Gastrocnemius medialis (tissue), 4 donors: ENCODE measurements around the gene NT5C3B. TPM values are rescaled to one million over a fixed set of nuclear protein-coding genes. Genes with fewer than 3 reads are reported as not detected.
A peak's percentile ranks its signal among the peaks of the same experiment; 100 is the strongest.

ENCODE experiments used
- ATAC-seq, 2 donors: fragments of 150-250 bp; one replicate each; pipeline ENCODE4 v1.9.1; 2016
- DNase-seq, 2 donors: peaks; one replicate each; pipeline ENCODE4 v3.0.0-alpha.2; 2019
- H3K27ac ChIP-seq, 4 donors: fragments of 200-600 bp; sonication (generic); 1 replicate in 1 of 4; 2 replicates in 3 of 4; pipeline ENCODE4 v1.5.1; 2016 to 2018; ENCODE audit warnings: mild to moderate bottlenecking in 2 of 4, moderate library complexity in 1 of 4
- H3K27me3 ChIP-seq, 3 donors: fragments of 200-600 bp; sonication (generic) in 2 of 3; 1 replicate in 1 of 3; 2 replicates in 2 of 3; pipeline versions ENCODE4 v1.5.1 to v1.6.0; 2016 to 2019; ENCODE audit warnings: mild to moderate bottlenecking in 1 of 3, moderate library complexity in 1 of 3
- H3K36me3 ChIP-seq, 2 donors: fragments of 200-600 bp; sonication (generic) in 1 of 2; one replicate each; pipeline ENCODE4 v1.5.1; 2017 to 2018
- H3K4me1 ChIP-seq, 2 donors: fragments of 200-600 bp; sonication (generic) in 1 of 2; one replicate each; pipeline ENCODE4 v1.5.1; 2016 to 2017; ENCODE audit warnings: mild to moderate bottlenecking in 2 of 2
- H3K4me3 ChIP-seq, 4 donors: fragments of 200-600 bp; sonication (generic) in 3 of 4; 1 replicate in 1 of 4; 2 replicates in 3 of 4; pipeline ENCODE4 v1.5.1; 2016 to 2019; ENCODE audit warnings: mild to moderate bottlenecking in 2 of 4
- H3K9me3 ChIP-seq, 3 donors: fragments of 200-600 bp; sonication (generic) in 2 of 3; 1 replicate in 1 of 3; 2 replicates in 2 of 3; pipeline ENCODE4 v1.5.1; 2016 to 2019
- POLR2A ChIP-seq, 2 donors: fragments of 450-650 bp; IDR thresholded peaks; one replicate each; pipeline ENCODE4 v1.6.1; 2017; ENCODE audit warnings: antibody characterized with exemption in 2 of 2, mild to moderate bottlenecking in 2 of 2, moderate library complexity in 2 of 2
- in situ Hi-C, 4 donors: fragments of 200-750 bp; cut with MboI; loops; one replicate each; pipeline versions ENCODE4 v1.15.0 to v1.8.0; 2017; ENCODE audit warnings: low sequenced_read_pairs in 4 of 4
- intact Hi-C: fragments of 100-400 bp; cut with DNase I; formaldehyde crosslinking; loops from one replicate; pipeline ENCODE4 v1.15.1; 2023; ENCODE audit warnings: low total_unique reads
- total RNA-seq, 4 donors: library from RNA; depleted of rRNA; stranded (reverse); fragments of >200 nt; gene quantifications; one replicate each; pipeline versions ENCODE4 v1.1.0 to v1.2.3, GENCODE V29; 2016
- TF ChIP-seq, protein P1 (sequence below), 5 experiments: fragments of 450-650 bp in 3 of 5; fragments of 200-600 bp in 2 of 5; sonication (generic) in 2 of 5; IDR thresholded peaks in 4 of 5; conservative IDR thresholded peaks in 1 of 5; 1 replicate in 4 of 5; 2 replicates in 1 of 5; pipeline ENCODE4 v1.5.1; 2016 to 2019; ENCODE audit warnings: antibody characterized with exemption in 5 of 5, mild to moderate bottlenecking in 3 of 5, moderate library complexity in 3 of 5

NT5C3B gene
- total RNA-seq, 4 donors from 2014 or later, result 13.8 to 27.6 (median 23.1) TPM

GRCh38 chr17:41869426-41869825, 33.4 kb upstream of the NT5C3B start:
- peaks cover 0 to 43% of the 10 kb centered on the region in 2 donors for H3K36me3 ChIP-seq
- ATAC-seq, result no peak
- H3K4me1 ChIP-seq, result peaks cover under 1 to 2% of the 10 kb centered on the region in 2 donors
- in situ Hi-C loops (no loop called here), intact Hi-C loops (loop anchor here (5.0 kb wide), 1 partner anchor 132 kb away; no protein-coding TSS in a partner anchor)
- no peak for DNase-seq
- H3K9me3 ChIP-seq, result no peaks in the 10 kb centered on the region
- no peak overlapping the region for H3K4me3 ChIP-seq
- no peaks in the 10 kb centered on the region for H3K27me3 ChIP-seq
- H3K27ac ChIP-seq, result no peak overlapping the region
- TF ChIP-seq, protein P1, sequence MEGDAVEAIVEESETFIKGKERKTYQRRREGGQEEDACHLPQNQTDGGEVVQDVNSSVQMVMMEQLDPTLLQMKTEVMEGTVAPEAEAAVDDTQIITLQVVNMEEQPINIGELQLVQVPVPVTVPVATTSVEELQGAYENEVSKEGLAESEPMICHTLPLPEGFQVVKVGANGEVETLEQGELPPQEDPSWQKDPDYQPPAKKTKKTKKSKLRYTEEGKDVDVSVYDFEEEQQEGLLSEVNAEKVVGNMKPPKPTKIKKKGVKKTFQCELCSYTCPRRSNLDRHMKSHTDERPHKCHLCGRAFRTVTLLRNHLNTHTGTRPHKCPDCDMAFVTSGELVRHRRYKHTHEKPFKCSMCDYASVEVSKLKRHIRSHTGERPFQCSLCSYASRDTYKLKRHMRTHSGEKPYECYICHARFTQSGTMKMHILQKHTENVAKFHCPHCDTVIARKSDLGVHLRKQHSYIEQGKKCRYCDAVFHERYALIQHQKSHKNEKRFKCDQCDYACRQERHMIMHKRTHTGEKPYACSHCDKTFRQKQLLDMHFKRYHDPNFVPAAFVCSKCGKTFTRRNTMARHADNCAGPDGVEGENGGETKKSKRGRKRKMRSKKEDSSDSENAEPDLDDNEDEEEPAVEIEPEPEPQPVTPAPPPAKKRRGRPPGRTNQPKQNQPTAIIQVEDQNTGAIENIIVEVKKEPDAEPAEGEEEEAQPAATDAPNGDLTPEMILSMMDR (IDR thresholded peaks at IDR 0.05 in 4 of 5, conservative IDR thresholded peaks at IDR 0.05 in 1 of 5), result no peak
- no peak for TF ChIP-seq POLR2A (IDR thresholded peaks at IDR 0.05)

DNA sequence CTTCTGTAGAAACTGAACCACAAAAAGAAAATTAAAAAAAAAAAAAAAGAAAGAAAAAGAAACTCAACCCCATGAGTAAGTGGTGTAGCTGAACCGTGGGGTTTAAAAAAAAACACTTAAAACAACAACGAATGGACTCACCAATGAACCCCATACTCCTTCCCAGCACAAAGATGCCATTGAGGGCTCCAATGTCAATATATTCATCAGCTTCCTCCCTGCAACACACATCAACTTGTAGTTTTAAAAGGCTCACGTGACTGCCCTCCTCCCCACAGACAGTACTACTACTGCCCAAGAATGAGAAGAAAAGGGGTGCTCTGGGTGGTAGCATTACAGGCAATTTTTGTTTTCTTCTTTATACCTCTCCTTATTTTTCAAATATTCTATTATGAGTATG, 32.5 kb upstream of the NT5C3B start:
- ATAC-seq, result no peak
- in situ Hi-C loops, result no loop called here
- H3K36me3 ChIP-seq, result peaks cover 0 to 43% of the 10 kb centered on the region in 2 donors
- peaks cover 9 to 10% of the 10 kb centered on the region in 2 donors for H3K4me1 ChIP-seq
- DNase-seq, result no peak
- H3K4me3 ChIP-seq, result no peak overlapping the region
- H3K27ac ChIP-seq, result no peak overlapping the region
- TF ChIP-seq, protein P1 (IDR thresholded peaks at IDR 0.05 in 4 of 5, conservative IDR thresholded peaks at IDR 0.05 in 1 of 5), result no peak
- TF ChIP-seq POLR2A (IDR thresholded peaks at IDR 0.05), result no peak
- no peaks in the 10 kb centered on the region for H3K9me3 ChIP-seq
- no peaks in the 10 kb centered on the region for H3K27me3 ChIP-seq
- intact Hi-C loops, result loop anchor here (5.0 kb wide), 1 partner anchor 131 kb away; no protein-coding TSS in a partner anchor

DNA sequence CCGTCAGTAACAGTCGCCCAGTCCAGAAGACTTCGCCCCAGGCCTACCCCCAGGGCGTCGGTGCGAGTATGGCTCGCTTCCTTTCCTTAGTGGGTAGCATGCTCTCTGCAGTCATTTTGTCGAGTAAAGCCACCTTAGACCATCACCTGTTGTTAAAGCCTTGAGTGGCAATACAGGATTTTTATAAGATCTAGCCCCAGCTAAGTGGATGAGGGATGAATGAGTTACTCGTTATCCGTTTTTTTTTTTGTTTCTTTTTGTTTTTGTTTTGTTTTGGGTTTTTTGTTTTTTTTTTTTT, 29.5 kb upstream of the NT5C3B start:
- intact Hi-C loops, result loop anchor here (2.0 to 5.0 kb wide), 3 partner anchors 29 to 128 kb away; partner anchors contain the start of genes KLHL10, NT5C3B and P3H4

DNA sequence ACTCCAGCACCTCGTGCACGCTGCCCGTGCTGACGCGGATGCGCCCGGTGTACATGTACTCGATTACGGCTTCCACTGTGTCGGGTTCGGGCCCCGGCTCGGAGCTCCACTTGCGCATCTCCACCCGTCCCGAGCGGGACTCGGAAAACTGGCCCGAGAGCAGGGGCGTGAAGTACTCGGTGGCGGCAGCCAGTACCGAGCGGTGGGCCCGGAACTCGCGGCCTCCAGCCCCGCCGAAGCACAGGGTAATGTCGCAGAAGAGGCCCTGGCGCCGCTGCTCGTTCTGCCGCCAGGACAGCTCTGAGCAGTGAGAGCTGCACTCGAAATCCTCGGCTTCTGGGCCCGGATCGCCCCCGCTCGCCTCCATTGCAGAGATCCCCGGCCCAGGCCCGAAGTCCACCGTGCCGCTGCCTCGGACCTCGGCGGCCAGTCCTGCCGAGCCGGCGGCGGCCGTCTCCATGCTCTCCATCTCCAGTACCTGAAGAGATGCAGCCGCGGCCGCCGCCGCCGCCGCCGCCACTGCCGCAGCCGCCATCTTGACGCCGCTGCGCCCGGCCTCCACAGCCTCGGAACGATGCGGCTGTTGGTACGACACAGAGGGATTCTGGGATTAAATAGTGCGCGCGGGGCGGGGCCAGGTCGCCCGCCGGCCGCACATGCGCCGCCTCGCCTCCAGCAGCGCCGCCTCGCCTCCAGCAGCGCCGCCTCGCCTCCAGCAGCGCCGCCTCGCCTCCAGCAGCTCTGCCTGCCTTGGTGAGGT, 29.0 kb upstream of the NT5C3B start, which contains the start of gene KLHL11:
Gene KLHL11 (minus strand): TSS at position 588 of the 760 bp plus-strand sequence. CDS start 53 bp downstream, at position 535.
- in situ Hi-C loops, result no loop called here
- peak; percentile 74 to 86 for DNase-seq
- TF ChIP-seq, protein P1 (IDR thresholded peaks at IDR 0.05 in 4 of 5, conservative IDR thresholded peaks at IDR 0.05 in 1 of 5), result no peak
- TF ChIP-seq POLR2A (IDR thresholded peaks at IDR 0.05), result peak; percentile 88 to 90
- intact Hi-C loops, result loop anchor here (2.0 to 5.0 kb wide), 3 partner anchors 28 to 128 kb away; partner anchors contain the start of genes KLHL10, NT5C3B and P3H4
- peaks cover 0 to 25% of the 10 kb centered on the region in 2 donors for H3K36me3 ChIP-seq
- H3K4me1 ChIP-seq, result peaks cover 20 to 35% of the 10 kb centered on the region in 2 donors
- no peaks in the 10 kb centered on the region for H3K27me3 ChIP-seq
- peak within 1 kb of the TSS; percentile 98 to 100 (median 99) for H3K4me3 ChIP-seq
- H3K27ac ChIP-seq, result peak within 1 kb of the TSS; percentile 92 to 97 (median 94)
- H3K9me3 ChIP-seq, result no peaks in the 10 kb centered on the region
- peak; percentile 94 to 95 for ATAC-seq

More for the DNA sequence above, 29.5 kb upstream of the NT5C3B start:
- H3K4me3 ChIP-seq, result peak overlapping the region; percentile 98 to 100 (median 99)
- peak overlapping the region; percentile 92 to 97 (median 94) for H3K27ac ChIP-seq
- no peaks in the 10 kb centered on the region for H3K9me3 ChIP-seq
- in situ Hi-C loops, result no loop called here
- ATAC-seq (no peak), DNase-seq (no peak)
- H3K36me3 ChIP-seq, result peaks cover 0 to 27% of the 10 kb centered on the region in 2 donors
- no peaks in the 10 kb centered on the region for H3K27me3 ChIP-seq
- peaks cover 18 to 35% of the 10 kb centered on the region in 2 donors for H3K4me1 ChIP-seq
- TF ChIP-seq POLR2A (IDR thresholded peaks at IDR 0.05), result peak in 1 of 2 donors; percentile 4
- TF ChIP-seq, protein P1 (IDR thresholded peaks at IDR 0.05 in 4 of 5, conservative IDR thresholded peaks at IDR 0.05 in 1 of 5), result no peak
